NB4 (cell line): ENCODE measurements around the gene TMEM259.

Experiments
- MYC ChIP-seq: IDR thresholded peaks from 2 replicates; pipeline ENCODE4 v1.6.1; 2011; ENCODE audit warnings: low read depth, low read length
- POLR2A ChIP-seq: IDR thresholded peaks from 2 replicates; pipeline ENCODE4 v1.6.1; 2011; ENCODE audit warnings: mild to moderate bottlenecking; ENCODE audit not compliant: insufficient read length; ENCODE audit errors: extremely low read depth
- TF ChIP-seq, protein P1 (sequence below): IDR thresholded peaks from 2 replicates; pipeline ENCODE4 v1.6.1; 2011; ENCODE audit warnings: low read depth, low read length
- TF ChIP-seq, protein P2 (sequence below): IDR thresholded peaks from one replicate; pipeline ENCODE4 v1.5.1; 2012; ENCODE audit warnings: low read depth, low read length

DNA sequence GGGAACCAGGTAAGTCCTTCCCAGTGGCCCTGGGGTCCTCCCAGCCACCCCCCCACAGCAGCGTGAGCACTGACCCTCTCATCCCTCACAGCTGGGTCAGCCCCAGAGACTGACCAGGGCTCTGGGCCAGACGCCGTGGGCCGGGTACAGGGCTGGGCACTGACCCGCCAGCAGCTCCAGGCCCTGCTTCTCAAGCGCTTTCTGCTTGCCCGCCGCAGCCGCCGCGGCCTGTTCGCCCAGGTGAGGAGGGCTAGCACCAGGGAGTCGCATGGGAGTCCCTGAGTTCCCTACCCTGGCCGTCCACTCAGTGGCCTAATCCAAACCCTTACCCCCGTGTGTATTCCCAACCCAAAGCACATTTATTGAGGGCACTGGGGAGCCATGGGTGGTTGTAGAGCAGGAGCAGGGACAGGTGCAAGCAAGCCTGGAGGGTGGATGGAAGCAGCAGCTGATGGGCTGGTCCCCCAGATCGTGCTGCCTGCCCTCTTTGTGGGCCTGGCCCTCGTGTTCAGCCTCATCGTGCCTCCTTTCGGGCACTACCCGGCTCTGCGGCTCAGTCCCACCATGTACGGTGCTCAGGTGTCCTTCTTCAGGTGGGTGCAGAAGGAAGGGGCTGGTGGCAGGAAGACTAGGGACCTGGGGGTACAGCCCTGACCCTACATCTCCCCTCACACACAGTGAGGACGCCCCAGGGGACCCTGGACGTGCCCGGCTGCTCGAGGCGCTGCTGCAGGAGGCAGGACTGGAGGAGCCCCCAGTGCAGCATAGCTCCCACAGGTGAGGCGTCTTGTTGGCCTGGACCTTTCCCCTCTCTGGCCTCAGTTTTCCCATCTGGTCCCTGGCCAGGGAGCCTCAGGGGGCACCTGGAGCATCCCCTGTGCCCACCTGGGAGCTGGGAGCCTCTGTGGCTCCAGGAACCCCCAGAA, 33.4 kb upstream of the TMEM259 start:
- TF ChIP-seq, protein P1, sequence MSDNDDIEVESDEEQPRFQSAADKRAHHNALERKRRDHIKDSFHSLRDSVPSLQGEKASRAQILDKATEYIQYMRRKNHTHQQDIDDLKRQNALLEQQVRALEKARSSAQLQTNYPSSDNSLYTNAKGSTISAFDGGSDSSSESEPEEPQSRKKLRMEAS: no peak
- TF ChIP-seq POLR2A (no peak), MYC (no peak)
- TF ChIP-seq, protein P2, sequence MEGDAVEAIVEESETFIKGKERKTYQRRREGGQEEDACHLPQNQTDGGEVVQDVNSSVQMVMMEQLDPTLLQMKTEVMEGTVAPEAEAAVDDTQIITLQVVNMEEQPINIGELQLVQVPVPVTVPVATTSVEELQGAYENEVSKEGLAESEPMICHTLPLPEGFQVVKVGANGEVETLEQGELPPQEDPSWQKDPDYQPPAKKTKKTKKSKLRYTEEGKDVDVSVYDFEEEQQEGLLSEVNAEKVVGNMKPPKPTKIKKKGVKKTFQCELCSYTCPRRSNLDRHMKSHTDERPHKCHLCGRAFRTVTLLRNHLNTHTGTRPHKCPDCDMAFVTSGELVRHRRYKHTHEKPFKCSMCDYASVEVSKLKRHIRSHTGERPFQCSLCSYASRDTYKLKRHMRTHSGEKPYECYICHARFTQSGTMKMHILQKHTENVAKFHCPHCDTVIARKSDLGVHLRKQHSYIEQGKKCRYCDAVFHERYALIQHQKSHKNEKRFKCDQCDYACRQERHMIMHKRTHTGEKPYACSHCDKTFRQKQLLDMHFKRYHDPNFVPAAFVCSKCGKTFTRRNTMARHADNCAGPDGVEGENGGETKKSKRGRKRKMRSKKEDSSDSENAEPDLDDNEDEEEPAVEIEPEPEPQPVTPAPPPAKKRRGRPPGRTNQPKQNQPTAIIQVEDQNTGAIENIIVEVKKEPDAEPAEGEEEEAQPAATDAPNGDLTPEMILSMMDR: no peak
